ENCODE results near the gene ACVR2A. TPM values are rescaled to one million over a fixed set of nuclear protein-coding genes. Genes with fewer than 3 reads are reported as not detected.

The ACVR2A gene
- total and polyA plus RNA-seq, 2 of the 4 experiments (the other 2 are of a cell fraction) = 1.8 to 6.8 TPM

DNA sequence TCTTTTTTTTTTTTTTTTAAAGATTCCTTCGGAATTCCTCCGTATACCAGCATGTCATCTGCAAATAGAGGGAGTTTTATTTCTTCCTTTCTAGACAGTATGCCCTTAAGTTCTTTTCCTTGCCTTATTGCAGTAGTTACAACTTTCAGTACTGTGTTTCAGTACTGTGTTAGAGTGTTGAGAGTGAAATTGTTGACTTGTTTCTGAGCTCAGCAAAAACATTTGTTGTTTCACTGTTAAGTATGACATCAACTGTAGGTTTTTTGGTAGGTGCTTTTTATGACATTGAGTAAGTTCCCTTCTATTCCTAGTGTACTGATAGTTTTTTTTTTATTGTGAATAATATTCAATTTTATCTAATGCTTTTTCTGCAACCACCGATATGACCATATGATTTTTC is 43.9 kb downstream of the ACVR2A start:
- no CpG with 5 or more reads among the region's 3 CpGs for WGBS, 2 experiments (ENCODE audit: extremely low coverage in 2 of 2, insufficient read length in 1 of 2)
- Histone ChIP-seq H3K27ac (ENCODE audit: insufficient read depth, low read length) (no peak overlapping the region), H3K4ac (ENCODE audit: low read depth, low read length) (no peak overlapping the region), H2BK15ac (ENCODE audit: low read depth, low read length) (no peak overlapping the region), H3K9me3 (ENCODE audit: control insufficient read depth, insufficient read depth, low read length) (no peaks in the 10 kb centered on the region), H2AFZ (replicated peaks; ENCODE audit: low read length, poor library complexity) (no peak overlapping the region), H3K4me2 (ENCODE audit: low read depth, low read length) (no peak overlapping the region), H2BK5ac (ENCODE audit: low read depth, low read length, poor library complexity, severe bottlenecking) (no peak overlapping the region), H3K9ac (ENCODE audit: low read depth, low read length) (no peak overlapping the region), H3K79me1 (ENCODE audit: low read depth in 1 of 2, low read length in 2 of 2) (peaks cover 3% of the 10 kb centered on the region in 2 experiments; a peak in 3 of 4 replicates), H4K8ac (ENCODE audit: low read depth in 2 of 2, low read length in 2 of 2) (no peak overlapping the region), H4K5ac (ENCODE audit: low read depth, low read length) (no peak overlapping the region), H3K14ac (replicated peaks; ENCODE audit: low read depth, low read length) (no peak overlapping the region), H2AK9ac (replicated peaks; ENCODE audit: low read depth, low read length, poor library complexity) (no peak overlapping the region), H2BK120ac (ENCODE audit: low read depth, low read length) (no peak overlapping the region), H3K18ac (ENCODE audit: low read depth, low read length) (no peak overlapping the region), H3K36me3 (ENCODE audit: control insufficient read depth, insufficient read depth, low read length) (no peaks in the 10 kb centered on the region), H4K91ac (ENCODE audit: insufficient read depth, low read depth, low read length) (no peak overlapping the region), H2BK20ac (ENCODE audit: low read depth, low read length) (no peak overlapping the region), H3K9me1 (ENCODE audit: insufficient read depth, low read length) (no peaks in the 10 kb centered on the region), H3K4me3 (ENCODE audit: insufficient read depth, low read depth, low read length) (no peak overlapping the region), H3K4me1 (ENCODE audit: control insufficient read depth, insufficient read depth, low read length) (no peaks in the 10 kb centered on the region), H3K27me3 (ENCODE audit: control insufficient read depth, insufficient read depth, low read length) (no peaks in the 10 kb centered on the region), H3K56ac (ENCODE audit: extremely low read depth, insufficient read depth, low read length) (no peak overlapping the region), H4K20me1 (ENCODE audit: insufficient read depth, low read length) (no peaks in the 10 kb centered on the region; the same call in 1 of the 2 replicates), H3K23ac (ENCODE audit: low read depth, low read length) (no peak overlapping the region), H2AK5ac (ENCODE audit: low read depth, low read length) (no peak overlapping the region)
- no TSS peak for BruUV-seq (replicated peaks)
- ChIA-PET CTCF (no interaction called here), POLR2A (ENCODE audit: unreplicated experiment) (no interaction called here)
- DNase-seq = no peak
- dilution Hi-C loops (cut with HindIII; ENCODE audit: low sequenced_read_pairs, unreplicated experiment) (no loop called here), intact Hi-C loops (cut with micrococcal nuclease) (no loop called here), in situ Hi-C loops (cut with MboI; ENCODE audit: low sequenced_read_pairs) (no loop called here)
- TF ChIP-seq POLR2A (IDR thresholded peaks at IDR 0.05; ENCODE audit: low read depth, low read length) (no peak), RAD21 (IDR thresholded peaks at IDR 0.05; ENCODE audit: low read length) (no peak), FOS (IDR thresholded peaks at IDR 0.05; ENCODE audit: low read depth, low read length) (no peak), RFX5 (IDR thresholded peaks at IDR 0.05; ENCODE audit: low read depth, low read length) (no peak), MAFK (IDR thresholded peaks at IDR 0.05; ENCODE audit: low read depth, low read length) (no peak), MXI1 (IDR thresholded peaks at IDR 0.05; ENCODE audit: borderline replicate concordance, low read depth, low read length) (no peak), CHD1 (IDR thresholded peaks at IDR 0.05; ENCODE audit: low read depth, low read length) (no peak), CEBPB (IDR thresholded peaks at IDR 0.05; ENCODE audit: low read depth, low read length) (no peak), MAZ (IDR thresholded peaks at IDR 0.05; ENCODE audit: borderline replicate concordance, low read depth, low read length) (no peak), BHLHE40 (IDR thresholded peaks at IDR 0.05; ENCODE audit: low read depth, low read length) (no peak), SMC3 (IDR thresholded peaks at IDR 0.05; ENCODE audit: low read depth, low read length) (no peak), RCOR1 (IDR thresholded peaks at IDR 0.05; ENCODE audit: insufficient replicate concordance, low read length) (no peak)
- TF ChIP-seq, protein P1, sequence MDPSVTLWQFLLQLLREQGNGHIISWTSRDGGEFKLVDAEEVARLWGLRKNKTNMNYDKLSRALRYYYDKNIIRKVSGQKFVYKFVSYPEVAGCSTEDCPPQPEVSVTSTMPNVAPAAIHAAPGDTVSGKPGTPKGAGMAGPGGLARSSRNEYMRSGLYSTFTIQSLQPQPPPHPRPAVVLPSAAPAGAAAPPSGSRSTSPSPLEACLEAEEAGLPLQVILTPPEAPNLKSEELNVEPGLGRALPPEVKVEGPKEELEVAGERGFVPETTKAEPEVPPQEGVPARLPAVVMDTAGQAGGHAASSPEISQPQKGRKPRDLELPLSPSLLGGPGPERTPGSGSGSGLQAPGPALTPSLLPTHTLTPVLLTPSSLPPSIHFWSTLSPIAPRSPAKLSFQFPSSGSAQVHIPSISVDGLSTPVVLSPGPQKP (IDR thresholded peaks at IDR 0.05; ENCODE audit: borderline replicate concordance, low read depth, low read length) = no peak
- TF ChIP-seq, protein P2, sequence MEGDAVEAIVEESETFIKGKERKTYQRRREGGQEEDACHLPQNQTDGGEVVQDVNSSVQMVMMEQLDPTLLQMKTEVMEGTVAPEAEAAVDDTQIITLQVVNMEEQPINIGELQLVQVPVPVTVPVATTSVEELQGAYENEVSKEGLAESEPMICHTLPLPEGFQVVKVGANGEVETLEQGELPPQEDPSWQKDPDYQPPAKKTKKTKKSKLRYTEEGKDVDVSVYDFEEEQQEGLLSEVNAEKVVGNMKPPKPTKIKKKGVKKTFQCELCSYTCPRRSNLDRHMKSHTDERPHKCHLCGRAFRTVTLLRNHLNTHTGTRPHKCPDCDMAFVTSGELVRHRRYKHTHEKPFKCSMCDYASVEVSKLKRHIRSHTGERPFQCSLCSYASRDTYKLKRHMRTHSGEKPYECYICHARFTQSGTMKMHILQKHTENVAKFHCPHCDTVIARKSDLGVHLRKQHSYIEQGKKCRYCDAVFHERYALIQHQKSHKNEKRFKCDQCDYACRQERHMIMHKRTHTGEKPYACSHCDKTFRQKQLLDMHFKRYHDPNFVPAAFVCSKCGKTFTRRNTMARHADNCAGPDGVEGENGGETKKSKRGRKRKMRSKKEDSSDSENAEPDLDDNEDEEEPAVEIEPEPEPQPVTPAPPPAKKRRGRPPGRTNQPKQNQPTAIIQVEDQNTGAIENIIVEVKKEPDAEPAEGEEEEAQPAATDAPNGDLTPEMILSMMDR (conservative IDR thresholded peaks at IDR 0.05; ENCODE audit: low read depth, low read length) = no peak
- TF ChIP-seq, protein P3, sequence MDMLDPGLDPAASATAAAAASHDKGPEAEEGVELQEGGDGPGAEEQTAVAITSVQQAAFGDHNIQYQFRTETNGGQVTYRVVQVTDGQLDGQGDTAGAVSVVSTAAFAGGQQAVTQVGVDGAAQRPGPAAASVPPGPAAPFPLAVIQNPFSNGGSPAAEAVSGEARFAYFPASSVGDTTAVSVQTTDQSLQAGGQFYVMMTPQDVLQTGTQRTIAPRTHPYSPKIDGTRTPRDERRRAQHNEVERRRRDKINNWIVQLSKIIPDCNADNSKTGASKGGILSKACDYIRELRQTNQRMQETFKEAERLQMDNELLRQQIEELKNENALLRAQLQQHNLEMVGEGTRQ (IDR thresholded peaks at IDR 0.05; ENCODE audit: low read depth, low read length) = no peak
- no peak for ATAC-seq (ENCODE audit: low read depth)
